Epithelial cell of esophagus (primary cell): ENCODE measurements around the gene SKI.

ENCODE experiments used
- DNase-seq: peaks from one replicate; pipeline ENCODE4 v3.0.0; 2010; ENCODE audit warnings: low read depth
- H3K4me3 ChIP-seq: 2 replicates; pipeline ENCODE4 v1.5.1; 2011; ENCODE audit warnings: mild to moderate bottlenecking, low read length, control low read depth
- TF ChIP-seq, protein P1 (sequence below): IDR thresholded peaks from 2 replicates; pipeline ENCODE4 v1.5.1; 2011; ENCODE audit warnings: low read depth, mild to moderate bottlenecking, low read length, control low read depth, inconsistent platforms; ENCODE audit not compliant: insufficient read depth; ENCODE audit errors: missing control alignments

SKI gene

DNA sequence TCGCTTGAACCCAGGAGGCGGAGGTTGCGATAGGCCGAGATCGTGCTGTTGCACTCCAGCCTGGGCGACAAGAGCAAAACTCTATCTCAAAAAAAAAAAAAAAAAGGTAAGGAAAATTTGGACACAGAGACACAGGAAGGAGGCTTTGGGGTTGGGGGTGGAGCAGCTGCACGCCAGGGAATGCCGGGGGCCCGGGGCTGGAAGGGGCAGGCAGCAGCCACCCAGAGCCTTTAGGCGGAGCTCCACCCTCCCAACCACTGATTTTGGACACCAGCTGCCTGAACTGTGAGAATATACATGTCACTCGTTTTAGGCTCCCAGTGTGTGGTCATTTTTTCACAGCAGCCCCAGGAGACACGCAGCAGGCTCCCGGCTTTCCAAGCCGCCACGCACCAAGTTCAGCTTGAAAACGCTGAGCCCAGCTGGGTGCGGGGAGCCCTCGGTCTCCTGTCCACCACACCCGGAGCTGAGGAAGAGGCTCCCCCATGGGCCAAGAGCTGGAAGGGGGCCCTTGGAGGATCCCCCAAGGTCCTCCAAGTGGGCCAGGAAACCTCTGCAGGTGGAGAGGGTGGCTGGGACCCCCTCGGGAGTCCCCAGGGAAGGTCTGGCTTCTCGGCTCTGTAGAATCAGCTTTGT, 27.7 kb upstream of the SKI start:
- no peak for DNase-seq
- H3K4me3 ChIP-seq: no peak overlapping the region
- TF ChIP-seq, protein P1, sequence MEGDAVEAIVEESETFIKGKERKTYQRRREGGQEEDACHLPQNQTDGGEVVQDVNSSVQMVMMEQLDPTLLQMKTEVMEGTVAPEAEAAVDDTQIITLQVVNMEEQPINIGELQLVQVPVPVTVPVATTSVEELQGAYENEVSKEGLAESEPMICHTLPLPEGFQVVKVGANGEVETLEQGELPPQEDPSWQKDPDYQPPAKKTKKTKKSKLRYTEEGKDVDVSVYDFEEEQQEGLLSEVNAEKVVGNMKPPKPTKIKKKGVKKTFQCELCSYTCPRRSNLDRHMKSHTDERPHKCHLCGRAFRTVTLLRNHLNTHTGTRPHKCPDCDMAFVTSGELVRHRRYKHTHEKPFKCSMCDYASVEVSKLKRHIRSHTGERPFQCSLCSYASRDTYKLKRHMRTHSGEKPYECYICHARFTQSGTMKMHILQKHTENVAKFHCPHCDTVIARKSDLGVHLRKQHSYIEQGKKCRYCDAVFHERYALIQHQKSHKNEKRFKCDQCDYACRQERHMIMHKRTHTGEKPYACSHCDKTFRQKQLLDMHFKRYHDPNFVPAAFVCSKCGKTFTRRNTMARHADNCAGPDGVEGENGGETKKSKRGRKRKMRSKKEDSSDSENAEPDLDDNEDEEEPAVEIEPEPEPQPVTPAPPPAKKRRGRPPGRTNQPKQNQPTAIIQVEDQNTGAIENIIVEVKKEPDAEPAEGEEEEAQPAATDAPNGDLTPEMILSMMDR: no peak

DNA sequence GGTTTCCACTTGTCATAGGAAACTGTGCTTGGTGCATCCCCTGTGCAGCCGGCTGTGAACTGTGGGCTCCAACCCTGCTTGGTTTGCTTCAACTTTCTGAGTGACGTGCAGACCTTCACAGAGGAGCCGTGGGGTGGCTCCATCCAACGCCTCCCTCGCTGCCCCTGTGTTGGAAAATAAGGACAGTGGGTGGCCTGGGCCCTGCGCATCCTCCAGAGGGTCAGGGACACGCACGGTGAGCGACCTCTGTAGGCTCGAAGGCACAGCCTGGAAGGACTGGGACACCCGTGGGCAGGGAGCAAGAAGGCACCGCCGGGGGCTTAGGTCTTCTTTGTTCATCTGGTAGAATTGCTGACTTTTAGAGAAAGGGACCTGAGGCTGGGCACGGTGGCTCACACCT, 27.1 kb upstream of the SKI start:
- TF ChIP-seq, protein P1: no peak
- no peak overlapping the region for H3K4me3 ChIP-seq

DNA sequence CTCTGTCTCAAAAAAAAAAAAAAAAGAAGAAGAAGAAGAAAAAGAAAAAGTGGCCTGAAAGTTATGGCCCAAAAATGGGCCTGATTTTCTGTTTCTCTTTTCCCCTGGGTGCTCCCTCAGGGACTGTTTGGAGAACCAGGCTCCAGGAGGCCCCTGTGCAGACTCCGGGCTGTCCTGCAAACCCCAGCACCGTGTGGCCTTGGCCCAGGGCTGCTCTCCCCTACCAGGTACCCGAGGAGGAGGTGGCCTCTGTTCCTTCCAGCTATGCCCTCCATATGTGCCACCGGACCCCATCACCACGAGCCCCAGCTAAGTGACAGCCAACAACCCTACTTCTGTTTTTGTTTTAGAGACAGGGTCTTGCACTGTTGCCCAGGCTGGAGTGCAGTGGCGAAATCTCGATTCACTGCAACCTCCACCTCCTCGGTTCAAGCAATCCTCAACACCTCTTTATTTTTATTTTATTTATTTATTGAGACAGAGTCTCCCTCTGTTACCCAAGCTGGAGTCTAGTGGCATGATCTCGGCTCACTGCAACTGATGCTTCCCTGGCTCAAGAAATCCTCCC, 26.0 kb upstream of the SKI start:
- no peak for DNase-seq
- TF ChIP-seq, protein P1: no peak
- H3K4me3 ChIP-seq: no peak overlapping the region

More for the DNA sequence above, 27.1 kb upstream of the SKI start:
- no peak for DNase-seq

DNA sequence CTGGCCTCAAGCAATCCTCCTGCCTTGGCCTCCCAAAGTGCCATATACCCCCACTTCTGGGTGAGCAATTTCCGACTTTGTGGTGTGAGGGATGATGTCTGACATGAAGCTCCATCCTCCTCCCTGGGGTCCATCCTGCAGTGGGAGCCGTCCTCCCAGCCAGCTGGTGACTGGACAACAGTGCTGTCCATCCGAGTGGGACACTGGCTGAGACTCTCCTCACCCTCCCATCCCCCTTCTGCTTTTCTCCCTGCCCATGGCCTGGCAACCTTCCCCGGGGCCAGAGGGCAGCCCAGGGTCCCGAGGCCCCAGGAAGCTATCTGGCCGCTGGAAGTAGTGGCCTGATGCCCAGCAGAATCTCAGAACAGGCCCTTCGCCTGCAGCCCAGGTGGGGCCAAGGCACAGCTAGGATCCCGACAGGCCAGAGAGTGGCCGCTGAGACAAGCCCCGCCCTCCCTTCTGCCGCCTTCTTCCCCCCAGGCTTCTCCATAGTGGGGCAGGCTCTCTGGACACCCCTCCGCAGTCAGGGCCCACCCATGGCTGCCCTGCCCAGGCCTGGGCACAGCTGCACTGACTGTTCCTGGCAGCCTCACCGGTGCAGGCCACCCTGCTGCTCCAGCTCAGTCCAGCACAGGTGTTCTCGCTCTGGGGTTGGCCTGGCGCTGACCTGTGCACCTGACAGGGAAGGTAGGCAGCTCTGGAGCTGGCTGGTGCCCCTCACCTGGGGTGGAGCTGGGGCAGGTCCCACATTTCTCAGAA, 25.1 kb upstream of the SKI start:
- TF ChIP-seq, protein P1: no peak
- no peak overlapping the region for H3K4me3 ChIP-seq
- no peak for DNase-seq

DNA sequence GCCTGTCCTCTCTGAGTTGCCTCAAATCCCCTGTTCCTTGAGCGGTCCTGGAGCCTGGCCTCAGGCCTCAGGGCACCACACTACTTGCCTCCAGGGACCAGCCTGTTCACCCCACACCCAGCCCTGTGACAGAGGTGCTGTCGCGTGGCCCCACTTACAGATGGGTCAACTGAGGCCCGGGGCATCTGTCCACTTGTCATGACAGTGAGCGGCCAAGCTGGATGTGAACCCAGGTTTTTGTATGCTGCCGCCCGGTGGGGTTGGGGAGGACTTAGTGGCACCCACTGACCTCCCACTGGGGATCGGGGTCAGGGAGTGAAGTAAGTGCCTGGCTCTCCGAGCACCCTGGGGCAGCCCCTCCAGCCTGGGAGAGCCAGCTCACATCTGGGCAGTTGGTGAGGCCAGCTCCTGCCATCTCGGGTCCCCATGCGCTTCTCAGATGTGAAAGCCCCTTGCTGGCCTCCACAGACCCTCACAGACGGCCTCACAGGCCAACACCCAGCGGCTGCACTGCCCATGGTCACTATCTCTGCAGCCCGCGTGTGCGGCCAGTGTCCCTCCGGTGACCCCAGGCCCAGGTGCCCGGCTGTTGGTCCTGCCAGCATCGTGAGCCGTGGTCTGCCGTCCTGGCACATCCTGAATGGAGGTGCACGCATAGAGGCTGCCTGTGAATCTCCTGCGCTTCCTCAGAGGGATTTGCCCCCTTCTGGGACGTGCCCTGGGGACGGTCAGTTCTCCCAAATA, 24.3 kb upstream of the SKI start:
- DNase-seq: no peak
- no peak overlapping the region for H3K4me3 ChIP-seq
- TF ChIP-seq, protein P1: no peak

DNA sequence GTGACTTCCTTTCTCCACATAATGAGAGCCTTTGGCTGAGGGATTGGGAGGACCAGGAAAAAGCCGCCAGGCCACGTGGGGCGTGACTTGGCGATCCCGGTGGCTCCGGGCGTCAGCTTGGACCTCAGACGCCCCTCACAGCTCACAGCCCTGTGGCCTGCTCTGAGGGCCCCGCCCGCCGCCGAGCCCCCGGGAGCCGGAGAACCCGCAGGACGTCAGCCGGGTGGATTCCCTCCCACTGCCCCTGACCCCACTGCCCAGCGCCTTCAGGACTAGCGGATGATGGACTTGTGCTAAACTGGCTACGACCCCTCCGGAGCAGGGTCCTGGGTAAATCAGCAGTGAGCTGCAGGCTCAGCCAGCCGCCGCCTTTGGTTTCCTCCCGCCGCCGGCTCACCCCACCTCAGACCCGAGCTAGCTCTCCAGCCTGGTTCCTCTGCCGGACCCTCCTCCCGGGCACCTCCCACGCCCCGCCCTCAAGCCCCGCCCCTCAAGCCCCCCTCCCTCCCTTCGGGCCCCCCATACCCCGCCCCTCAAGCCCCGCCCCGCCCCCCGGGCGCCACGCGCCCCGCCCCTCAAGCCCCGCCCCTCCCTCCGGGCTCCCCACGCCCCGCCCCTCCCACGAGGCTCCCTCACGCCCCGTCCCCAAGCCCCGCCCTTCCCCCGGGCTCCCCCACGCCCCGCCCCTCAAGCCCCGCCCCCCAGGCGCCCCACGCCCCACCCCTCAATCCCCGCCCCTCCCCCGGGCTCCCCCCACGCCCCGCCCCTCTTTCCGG, 23.5 kb upstream of the SKI start:
- no peak overlapping the region for H3K4me3 ChIP-seq
- no peak for DNase-seq

More for the DNA sequence above, 23.5 kb upstream of the SKI start:
- TF ChIP-seq, protein P1: no peak
